Fibroblast of villous mesenchyme (primary cell): Measurements from ENCODE around the gene FXYD1. TPM values are rescaled to one million over a fixed set of nuclear protein-coding genes. Genes with fewer than 3 reads are reported as not detected.
A peak's percentile ranks its signal among the peaks of the same experiment; 100 is the strongest.

Experiments used
- DNase-seq: peaks from one replicate; pipeline ENCODE4 v3.0.0-alpha.2; 2010; ENCODE audit warnings: low read depth
- H3K4me3 ChIP-seq: 2 replicates; pipeline ENCODE4 v1.5.1; 2011; ENCODE audit warnings: low read depth, mild to moderate bottlenecking, low read length
- total RNA-seq: library from RNA; depleted of rRNA; stranded (reverse); fragments of >200 nt; gene quantifications from 2 replicates; pipeline ENCODE4 v1.2.3, GENCODE V29; 2012
- TF ChIP-seq, protein P1 (sequence below): IDR thresholded peaks from 2 replicates; pipeline ENCODE4 v1.5.1; 2012; ENCODE audit warnings: low read depth, mild to moderate bottlenecking, low read length; ENCODE audit not compliant: insufficient read depth

Gene FXYD1
- total RNA-seq, 1 donor = not detected

DNA sequence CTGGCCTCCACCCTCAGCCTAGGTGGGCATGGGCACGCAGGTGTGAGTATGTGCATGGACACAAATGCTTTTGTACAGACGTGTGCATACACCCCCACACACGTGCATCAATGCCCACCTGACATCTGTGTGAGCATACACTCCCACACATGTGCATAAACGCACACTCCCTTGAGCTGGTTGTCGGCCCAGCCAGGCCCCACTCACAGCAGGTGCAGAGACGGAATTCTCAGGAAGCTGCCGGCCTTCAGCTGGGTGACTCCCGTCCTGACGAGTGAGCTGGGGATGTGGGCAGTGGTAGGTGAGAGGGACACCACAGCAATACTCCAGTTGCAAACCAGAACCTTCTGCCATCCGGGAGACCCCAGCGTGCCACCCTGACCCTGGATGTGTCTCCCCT lies 4.8 kb upstream of the FXYD1 start:
- TF ChIP-seq, protein P1, sequence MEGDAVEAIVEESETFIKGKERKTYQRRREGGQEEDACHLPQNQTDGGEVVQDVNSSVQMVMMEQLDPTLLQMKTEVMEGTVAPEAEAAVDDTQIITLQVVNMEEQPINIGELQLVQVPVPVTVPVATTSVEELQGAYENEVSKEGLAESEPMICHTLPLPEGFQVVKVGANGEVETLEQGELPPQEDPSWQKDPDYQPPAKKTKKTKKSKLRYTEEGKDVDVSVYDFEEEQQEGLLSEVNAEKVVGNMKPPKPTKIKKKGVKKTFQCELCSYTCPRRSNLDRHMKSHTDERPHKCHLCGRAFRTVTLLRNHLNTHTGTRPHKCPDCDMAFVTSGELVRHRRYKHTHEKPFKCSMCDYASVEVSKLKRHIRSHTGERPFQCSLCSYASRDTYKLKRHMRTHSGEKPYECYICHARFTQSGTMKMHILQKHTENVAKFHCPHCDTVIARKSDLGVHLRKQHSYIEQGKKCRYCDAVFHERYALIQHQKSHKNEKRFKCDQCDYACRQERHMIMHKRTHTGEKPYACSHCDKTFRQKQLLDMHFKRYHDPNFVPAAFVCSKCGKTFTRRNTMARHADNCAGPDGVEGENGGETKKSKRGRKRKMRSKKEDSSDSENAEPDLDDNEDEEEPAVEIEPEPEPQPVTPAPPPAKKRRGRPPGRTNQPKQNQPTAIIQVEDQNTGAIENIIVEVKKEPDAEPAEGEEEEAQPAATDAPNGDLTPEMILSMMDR = no peak
- DNase-seq = no peak
- H3K4me3 ChIP-seq = no peak overlapping the region

GRCh38 chr19:35134601-35135242 lies 3.9 kb upstream of the FXYD1 start, which contains the start of gene LGI4:
LGI4 (minus strand) TSS chr19:35135059; CDS start chr19:35134680, 379 bp downstream.
- H3K4me3 ChIP-seq = no peak within 1 kb of the TSS
- DNase-seq = no peak
- TF ChIP-seq, protein P1 = no peak

- TF ChIP-seq, protein P1 = peak; percentile 88
- no peak overlapping the region for H3K4me3 ChIP-seq
- peak; percentile 65 for DNase-seq
Measured at GRCh38 chr19:35135389-35135909, 3.2 kb upstream of the FXYD1 start.

- TF ChIP-seq, protein P1 = no peak
- DNase-seq = no peak
- no peak overlapping the region for H3K4me3 ChIP-seq
Measured at GRCh38 chr19:35136231-35136630, 2.4 kb upstream of the FXYD1 start.

DNA sequence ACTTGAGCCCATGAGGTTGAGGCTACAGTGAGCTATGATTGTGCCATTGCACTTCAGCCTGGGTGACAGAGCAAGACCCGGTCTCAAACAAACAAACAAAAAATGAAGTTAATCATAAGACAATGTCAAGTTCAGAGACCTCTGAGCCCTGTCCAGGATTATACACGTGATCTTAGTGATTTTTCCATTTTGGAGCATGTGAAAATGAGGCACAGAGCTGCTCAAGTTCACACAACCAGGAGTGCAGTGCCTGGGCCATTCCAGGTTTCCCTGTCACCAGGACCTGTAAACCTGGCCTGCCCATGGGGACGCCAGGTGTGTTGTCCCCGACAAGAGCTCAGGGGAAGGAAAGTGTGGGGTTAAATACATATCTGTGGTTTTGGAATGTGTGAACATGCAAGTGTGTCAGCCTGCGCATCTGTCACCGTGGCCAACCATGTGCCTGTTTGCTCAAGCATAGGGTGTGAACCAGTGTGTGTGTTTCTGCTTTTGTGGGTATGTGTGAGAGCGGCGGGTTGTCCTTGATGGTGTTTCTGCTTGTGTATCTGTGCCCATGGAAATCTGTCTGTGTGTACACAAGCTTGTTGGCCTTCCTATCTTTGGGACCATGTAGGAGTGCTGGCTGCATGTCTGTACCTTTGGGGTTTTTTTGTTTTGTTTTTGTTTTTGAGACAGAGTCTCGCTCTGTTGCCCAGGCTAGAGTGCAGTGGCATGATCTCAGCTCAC lies 1.5 kb upstream of the FXYD1 start:
- no peak overlapping the region for H3K4me3 ChIP-seq
- TF ChIP-seq, protein P1 = no peak
- DNase-seq = no peak

GRCh38 chr19:35140207-35140961 lies 1.8 kb downstream of the FXYD1 start:
- H3K4me3 ChIP-seq = peak overlapping the region; percentile 5
- DNase-seq = no peak
- TF ChIP-seq, protein P1 = no peak
